Measurements from ENCODE around the gene STX10.

STX10 gene

DNA sequence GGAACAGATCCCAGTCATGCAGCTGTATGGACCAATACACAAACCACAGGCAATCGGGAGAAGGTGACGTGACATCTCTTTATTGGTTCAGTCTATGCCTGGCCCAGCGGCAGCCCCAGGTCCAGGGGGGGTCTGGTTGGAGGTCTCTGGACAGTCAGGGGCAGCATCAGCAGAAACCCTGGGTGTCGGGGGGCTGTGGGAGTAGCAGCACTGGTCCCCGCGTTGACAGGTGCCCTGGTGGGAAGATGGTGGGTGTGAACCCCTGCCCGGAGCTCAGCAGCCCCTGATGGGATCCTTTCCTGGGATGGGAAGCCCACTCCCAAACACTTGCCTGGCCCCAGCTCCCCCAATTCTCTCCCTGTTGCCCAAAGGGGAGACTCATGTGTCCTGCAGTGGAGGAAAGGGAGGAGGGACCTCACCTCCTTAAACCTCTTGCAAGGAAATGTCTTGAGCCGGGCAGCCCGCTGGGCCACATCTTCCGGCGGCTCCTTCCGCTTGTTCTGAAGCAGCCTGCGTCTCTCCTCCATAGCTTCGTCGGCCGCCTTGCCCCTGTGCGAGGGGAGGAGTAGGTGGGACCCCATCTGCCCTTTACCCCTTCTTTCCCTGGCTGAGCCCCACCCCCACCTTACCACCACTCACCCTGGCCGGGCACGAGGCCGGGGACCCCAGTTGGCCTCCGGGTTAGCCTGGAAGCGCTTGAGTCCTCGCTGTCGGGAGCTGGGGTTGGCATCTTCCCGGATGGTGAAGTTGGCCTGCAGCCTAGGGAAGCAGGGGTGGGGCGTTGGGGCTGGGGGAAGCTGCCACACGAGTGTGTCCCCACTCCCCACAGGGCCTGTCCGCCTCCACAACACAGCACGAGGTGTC, 45.1 kb downstream of the STX10 start:
- DNase-seq (ENCODE audit: insufficient read length) = no peak
- peak; percentile 62 for FAIRE-seq
- peak; percentile 38; the same call in 1 of the 2 replicates for TF ChIP-seq POLR2AphosphoS5 (IDR thresholded peaks at IDR 0.05; ENCODE audit: low read depth, low read length)
- TF ChIP-seq POLR2A (IDR thresholded peaks at IDR 0.05; ENCODE audit: low read depth, low read length) = peak; percentile 8
- no peak for TF ChIP-seq TAF1 (IDR thresholded peaks at IDR 0.05; ENCODE audit: borderline replicate concordance, low read depth, low read length)

DNA sequence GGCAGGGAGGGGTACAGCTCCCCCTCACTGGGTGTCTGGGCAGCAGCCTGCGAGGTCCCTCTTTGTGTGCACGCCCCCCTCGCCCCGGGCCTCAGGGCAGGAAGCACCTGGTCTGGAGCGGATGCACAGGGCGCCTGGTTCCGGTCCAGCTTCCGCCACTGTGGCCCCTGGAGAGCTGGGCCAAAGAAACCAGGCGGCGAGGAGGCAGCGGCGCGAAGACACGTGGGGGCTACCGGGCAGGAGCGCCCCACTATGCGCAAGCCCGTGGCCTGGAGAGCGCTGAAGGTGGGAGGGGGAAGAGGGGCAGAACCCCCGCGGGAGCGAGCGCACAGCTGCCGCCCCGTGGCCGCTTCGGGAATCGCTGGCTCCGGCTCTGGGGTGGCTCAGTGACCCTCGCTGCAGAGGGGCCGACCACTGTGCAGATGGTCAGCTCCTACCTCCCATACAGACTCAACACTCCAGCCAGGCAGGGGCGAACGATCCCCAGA, 45.8 kb downstream of the STX10 start:
- TF ChIP-seq TAF1 (IDR thresholded peaks at IDR 0.05; ENCODE audit: borderline replicate concordance, low read depth, low read length) (no peak), POLR2AphosphoS5 (IDR thresholded peaks at IDR 0.05; ENCODE audit: low read depth, low read length) (no peak; the same call in 1 of the 2 replicates), POLR2A (IDR thresholded peaks at IDR 0.05; ENCODE audit: low read depth, low read length) (peak; percentile 12; the same call in 1 of the 2 replicates)
- DNase-seq (ENCODE audit: insufficient read length) (peak; percentile 83), FAIRE-seq (peak; percentile 97)

DNA sequence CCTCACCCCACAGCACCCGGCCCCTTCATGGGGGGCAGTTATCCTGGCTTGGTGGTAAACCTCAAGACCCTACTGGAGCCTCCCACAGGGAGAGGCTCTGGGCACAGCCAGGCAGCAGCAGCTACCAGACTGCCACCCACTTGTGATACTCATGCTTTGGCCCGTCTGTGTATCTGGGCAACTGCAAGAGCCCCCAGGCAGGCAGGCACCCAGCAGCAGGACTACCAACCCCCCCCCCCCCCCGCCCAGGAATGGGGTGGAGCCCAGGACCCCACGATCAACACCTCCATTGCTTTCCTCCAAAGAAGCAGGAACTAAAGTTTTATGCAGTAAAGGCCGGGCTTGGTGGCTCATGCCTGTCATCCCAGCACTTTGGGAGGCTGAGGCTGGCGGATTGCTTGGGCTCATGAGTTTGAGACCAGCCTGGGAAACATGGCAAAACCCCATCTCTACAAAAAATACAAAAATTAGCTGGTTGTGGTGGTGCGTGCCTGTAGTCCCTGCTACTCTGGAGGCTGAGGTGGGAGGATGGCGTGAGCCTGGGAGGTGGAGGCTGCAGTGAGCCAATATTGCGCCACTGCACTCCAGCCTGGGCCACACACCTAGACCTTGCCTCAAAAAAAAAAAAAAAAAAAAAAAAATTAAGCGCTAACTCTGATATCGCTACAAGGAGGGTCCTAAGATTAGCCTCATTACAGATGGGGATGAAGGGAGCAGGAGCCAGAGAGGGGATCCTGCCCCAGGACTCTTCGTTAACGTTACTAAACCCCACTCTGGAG, 46.4 kb downstream of the STX10 start:
- DNase-seq (ENCODE audit: insufficient read length) (no peak), FAIRE-seq (no peak)
- TF ChIP-seq POLR2AphosphoS5 (IDR thresholded peaks at IDR 0.05; ENCODE audit: low read depth, low read length) = no peak
- TF ChIP-seq POLR2A (IDR thresholded peaks at IDR 0.05; ENCODE audit: low read depth, low read length) = no peak
- no peak for TF ChIP-seq TAF1 (IDR thresholded peaks at IDR 0.05; ENCODE audit: borderline replicate concordance, low read depth, low read length)

DNA sequence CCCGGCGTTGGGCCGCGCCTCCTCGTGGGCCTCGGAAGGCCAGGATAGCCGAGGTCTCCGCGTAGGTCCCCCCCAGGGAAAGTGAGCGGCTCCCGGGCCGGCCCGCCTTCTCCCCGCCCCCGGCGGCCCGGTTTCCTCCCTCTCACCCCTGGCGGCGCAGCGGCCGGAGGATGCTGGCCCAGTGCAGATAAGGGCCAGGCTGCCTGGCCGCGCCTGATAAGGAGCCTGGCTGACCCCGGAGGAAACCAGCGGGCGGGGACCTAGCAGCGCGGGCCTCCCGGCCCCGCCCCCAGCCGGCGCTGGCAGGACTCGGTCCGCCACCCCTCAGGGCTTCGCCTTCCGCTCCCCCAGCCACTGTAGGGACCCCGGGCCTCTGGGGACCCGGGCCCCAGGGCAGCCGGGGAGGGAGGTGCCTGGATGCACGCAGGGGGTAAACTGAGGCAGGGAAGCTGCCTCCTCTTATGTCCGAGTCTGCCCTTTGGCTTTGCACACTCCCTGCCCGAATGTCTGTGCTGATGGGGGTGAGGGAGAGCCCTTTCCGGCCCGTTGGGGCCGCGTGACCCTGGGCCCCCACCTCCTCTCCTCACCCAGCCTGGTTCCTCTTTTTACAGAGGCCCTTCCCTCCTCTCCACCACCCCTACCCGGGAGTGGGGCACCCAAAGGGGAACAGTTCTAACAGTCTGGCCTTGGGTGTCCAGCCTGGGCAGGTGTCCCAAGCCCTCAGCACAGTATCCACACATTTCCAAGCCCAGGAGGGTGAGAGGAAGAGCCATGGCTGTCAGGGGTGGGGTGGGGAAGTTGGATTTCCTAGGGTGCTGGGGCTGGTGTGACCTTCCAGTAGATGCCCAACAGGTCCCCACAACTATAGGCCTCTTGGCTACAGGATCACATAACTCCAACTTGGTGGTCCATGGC, 47.3 kb downstream of the STX10 start, which contains the start of gene LYL1:
Gene LYL1, minus strand, starts transcription at position 193 of the 915 bp plus-strand sequence. CDS start 1,687 bp downstream, outside the sequence.
- DNase-seq (ENCODE audit: insufficient read length) = peak; percentile 78
- no peak for TF ChIP-seq TAF1 (IDR thresholded peaks at IDR 0.05; ENCODE audit: borderline replicate concordance, low read depth, low read length)
- peak; percentile 46; the same call in 1 of the 2 replicates for TF ChIP-seq POLR2A (IDR thresholded peaks at IDR 0.05; ENCODE audit: low read depth, low read length)
- TF ChIP-seq POLR2AphosphoS5 (IDR thresholded peaks at IDR 0.05; ENCODE audit: low read depth, low read length) = no peak; the same call in none of the 2 replicates
- peak; percentile 90 for FAIRE-seq

DNA sequence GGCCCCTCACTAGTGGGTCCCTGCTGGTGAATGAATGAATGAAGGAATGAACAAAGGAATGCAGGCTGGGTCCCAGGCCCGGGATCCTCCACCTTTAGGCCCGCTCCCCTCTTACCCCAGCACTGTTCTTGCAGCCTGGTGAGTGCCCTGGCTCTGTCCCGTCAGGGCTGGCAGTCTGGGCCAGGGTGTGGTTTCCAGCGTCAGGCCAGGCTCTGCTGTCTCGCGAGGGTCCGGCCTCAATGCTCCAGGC, 47.8 kb downstream of the STX10 start:
- DNase-seq (ENCODE audit: insufficient read length) (no peak), FAIRE-seq (no peak)
- TF ChIP-seq TAF1 (IDR thresholded peaks at IDR 0.05; ENCODE audit: borderline replicate concordance, low read depth, low read length) (no peak), POLR2AphosphoS5 (IDR thresholded peaks at IDR 0.05; ENCODE audit: low read depth, low read length) (no peak), POLR2A (IDR thresholded peaks at IDR 0.05; ENCODE audit: low read depth, low read length) (no peak)

DNA sequence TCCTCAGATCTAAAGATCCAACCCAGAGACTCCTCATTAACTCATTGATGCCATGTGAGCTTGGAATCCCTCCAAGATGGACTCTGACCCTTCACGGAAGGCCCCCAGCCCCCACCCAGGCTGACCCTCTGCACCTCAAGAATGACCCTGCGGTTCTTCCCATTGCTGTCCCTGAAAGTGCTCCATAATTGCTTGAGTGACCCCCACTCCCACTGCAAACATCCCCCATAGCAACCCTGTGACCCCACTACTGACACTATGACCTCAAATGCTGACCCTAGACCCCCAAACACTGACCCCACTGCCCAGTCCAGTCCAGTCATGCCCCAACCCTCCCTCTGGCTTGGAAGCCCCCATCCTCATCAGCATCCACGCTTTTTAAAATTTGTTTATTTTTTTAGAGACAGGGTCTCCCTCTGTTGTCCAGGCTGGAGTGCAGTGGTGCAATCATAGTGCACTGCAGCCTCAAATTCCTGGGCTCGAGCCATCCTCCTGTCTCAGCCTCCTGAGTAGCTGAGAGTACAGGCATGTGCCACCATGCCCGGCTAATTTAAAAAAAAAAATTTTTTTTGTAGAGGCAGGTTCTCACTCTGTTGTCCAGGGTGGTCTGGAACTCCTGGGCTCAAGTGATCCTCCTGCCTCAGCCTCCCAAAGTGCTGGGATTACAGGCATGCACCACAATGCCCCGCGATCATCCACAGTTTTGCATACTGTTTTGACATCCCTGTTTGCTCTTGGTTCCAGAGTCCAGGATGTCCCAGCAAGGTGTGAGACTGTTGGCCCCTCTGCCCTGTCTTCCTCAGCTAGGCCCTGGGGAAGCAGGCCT, 48.4 kb downstream of the STX10 start:
- peak; percentile 21 for FAIRE-seq
- no peak for DNase-seq (ENCODE audit: insufficient read length)
- TF ChIP-seq TAF1 (IDR thresholded peaks at IDR 0.05; ENCODE audit: borderline replicate concordance, low read depth, low read length) = no peak
- TF ChIP-seq POLR2AphosphoS5 (IDR thresholded peaks at IDR 0.05; ENCODE audit: low read depth, low read length) = no peak
- TF ChIP-seq POLR2A (IDR thresholded peaks at IDR 0.05; ENCODE audit: low read depth, low read length) = no peak

DNA sequence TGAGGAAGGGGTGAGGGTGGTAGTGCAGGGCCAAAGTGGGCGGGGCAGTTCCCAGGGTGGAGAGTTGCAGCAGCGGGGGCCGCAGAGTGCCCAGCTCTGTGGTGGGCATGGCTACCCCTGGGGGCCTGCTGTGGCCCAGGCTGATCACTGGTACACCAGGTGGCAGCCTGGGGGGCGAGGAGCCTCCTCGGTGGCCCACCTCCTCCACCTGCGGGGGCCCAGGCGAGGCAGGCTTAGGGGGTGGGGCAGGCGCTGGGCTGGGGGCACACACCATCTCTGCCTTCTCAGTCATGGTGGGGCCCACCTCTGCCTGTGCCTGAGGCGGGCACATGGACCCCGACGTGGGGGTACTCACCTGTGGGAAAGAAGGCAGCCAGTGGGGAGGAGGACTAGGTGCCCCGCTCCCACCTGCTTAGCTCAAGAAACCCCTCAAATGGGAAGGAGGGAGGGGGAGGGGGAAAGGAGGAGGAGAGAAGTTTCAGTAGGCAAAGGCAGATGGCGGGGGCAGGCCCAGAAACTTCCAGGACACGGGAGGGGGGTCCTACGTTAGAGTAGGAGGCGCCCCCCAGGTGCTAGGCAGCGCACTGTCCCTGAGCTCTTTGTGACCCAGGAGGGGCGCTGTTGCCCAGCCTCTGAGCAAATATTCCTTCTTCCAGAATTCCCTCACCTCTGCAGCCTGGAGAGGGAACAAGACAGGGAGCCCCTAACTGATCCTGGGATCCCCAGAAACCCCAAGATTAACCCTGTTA, 49.2 kb downstream of the STX10 start:
- TF ChIP-seq POLR2AphosphoS5 (IDR thresholded peaks at IDR 0.05; ENCODE audit: low read depth, low read length) (no peak), POLR2A (IDR thresholded peaks at IDR 0.05; ENCODE audit: low read depth, low read length) (no peak), TAF1 (IDR thresholded peaks at IDR 0.05; ENCODE audit: borderline replicate concordance, low read depth, low read length) (no peak)
- peak; percentile 30 for FAIRE-seq
- DNase-seq (ENCODE audit: insufficient read length) = no peak

DNA sequence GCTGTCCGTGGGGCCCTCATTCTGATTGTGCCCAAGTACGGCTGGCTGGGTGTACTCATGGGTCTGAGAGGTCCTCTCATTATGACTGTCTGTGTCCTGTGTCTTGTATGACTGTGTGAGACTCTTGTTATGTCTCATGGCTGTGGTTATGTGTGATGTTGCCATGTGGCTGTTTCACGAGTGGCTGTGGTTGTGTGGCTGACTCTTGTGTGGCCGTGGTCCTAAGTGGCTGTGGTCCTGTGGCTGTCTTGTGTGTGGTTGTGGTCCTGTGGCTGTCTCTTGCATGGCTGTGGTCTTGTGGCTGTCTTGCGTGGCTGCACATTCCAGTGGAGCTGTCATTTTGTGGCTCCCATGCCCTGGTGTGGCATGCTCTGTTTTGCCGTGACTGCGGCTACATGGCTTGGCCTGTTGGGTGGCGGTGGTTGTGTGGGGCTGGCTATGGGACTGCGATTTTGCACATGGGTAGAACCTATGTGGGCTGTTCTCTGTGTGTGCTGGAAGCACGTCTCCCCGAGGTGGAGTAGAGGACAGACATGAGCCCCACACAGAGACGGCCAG, 50.1 kb downstream of the STX10 start:
- no peak for TF ChIP-seq POLR2A (IDR thresholded peaks at IDR 0.05; ENCODE audit: low read depth, low read length)
- TF ChIP-seq TAF1 (IDR thresholded peaks at IDR 0.05; ENCODE audit: borderline replicate concordance, low read depth, low read length) = 0 out of 2 replicates have a peak, but pooled peaks have one; percentile 49
- TF ChIP-seq POLR2AphosphoS5 (IDR thresholded peaks at IDR 0.05; ENCODE audit: low read depth, low read length) = peak; percentile 87
- peak; percentile 99 for FAIRE-seq
- peak; percentile 66 for DNase-seq (ENCODE audit: insufficient read length)
